Measurements from ENCODE around the gene STAT1. TPM values are rescaled to one million over a fixed set of nuclear protein-coding genes. Genes with fewer than 3 reads are reported as not detected.

Gene STAT1
- total RNA-seq, 1 experiment from 2014 or later, result 32.5 TPM

DNA sequence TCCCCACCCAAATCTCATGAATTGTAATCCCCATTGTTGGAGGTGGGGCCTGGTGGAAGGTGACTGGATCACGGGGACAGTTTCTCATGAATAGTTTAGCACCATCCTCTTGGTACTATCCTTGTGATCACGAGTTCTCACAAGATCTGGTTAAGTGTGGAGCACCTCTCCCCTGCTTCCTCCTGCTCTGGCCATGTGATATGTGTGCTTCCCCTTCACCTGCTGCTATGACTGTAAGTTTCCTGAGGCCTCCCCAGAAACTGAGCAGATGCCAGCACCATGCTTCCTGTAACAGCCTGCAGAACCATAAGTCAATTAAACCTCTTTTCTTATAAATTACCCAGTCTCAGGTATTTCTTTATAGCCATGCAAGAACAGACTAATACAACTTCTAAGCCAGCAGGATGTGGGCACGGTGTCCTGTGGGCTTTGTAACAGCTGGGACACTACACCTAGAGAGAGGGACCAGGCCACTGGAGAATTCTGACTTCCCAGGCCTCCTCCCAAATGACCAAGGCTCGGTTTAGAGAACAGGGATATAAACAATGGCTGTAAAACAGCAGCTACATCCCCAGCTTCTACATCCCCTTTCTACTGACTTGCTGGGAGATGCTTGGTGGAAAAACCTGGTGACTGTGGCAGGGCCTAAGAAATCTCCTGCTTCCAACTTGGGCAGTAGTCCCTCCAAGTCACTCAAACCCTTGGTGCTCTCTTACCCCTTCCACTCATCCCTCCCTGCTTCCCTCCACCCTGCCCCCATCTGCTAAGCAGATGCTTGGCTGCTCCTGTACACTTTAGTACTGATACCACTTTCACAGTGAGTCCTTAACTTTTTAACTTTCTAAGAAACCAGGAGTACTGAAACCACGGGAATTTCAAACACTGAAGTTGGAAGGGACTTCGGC lies 10.3 kb downstream of the STAT1 start:
- TF ChIP-seq EZH2 (IDR thresholded peaks at IDR 0.05; ENCODE audit: low read depth), result no peak
- TF ChIP-seq, protein P1, sequence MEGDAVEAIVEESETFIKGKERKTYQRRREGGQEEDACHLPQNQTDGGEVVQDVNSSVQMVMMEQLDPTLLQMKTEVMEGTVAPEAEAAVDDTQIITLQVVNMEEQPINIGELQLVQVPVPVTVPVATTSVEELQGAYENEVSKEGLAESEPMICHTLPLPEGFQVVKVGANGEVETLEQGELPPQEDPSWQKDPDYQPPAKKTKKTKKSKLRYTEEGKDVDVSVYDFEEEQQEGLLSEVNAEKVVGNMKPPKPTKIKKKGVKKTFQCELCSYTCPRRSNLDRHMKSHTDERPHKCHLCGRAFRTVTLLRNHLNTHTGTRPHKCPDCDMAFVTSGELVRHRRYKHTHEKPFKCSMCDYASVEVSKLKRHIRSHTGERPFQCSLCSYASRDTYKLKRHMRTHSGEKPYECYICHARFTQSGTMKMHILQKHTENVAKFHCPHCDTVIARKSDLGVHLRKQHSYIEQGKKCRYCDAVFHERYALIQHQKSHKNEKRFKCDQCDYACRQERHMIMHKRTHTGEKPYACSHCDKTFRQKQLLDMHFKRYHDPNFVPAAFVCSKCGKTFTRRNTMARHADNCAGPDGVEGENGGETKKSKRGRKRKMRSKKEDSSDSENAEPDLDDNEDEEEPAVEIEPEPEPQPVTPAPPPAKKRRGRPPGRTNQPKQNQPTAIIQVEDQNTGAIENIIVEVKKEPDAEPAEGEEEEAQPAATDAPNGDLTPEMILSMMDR (conservative IDR thresholded peaks at IDR 0.05), result no peak
- H3K79me2 ChIP-seq (ENCODE audit: low read depth), result no peaks in the 10 kb centered on the region
- no peaks in the 10 kb centered on the region for H3K4me1 ChIP-seq (replicated peaks; ENCODE audit: insufficient read depth)
- no peaks in the 10 kb centered on the region for H3K9me3 ChIP-seq (ENCODE audit: insufficient read depth, low read depth)
- no peak overlapping the region for H2AFZ ChIP-seq
- BruUV-seq (replicated peaks), result no TSS peak
- ChIA-PET POLR2A (ENCODE audit: unreplicated experiment) (no interaction called here), CTCF (no interaction called here)
- intact Hi-C loops (cut with micrococcal nuclease; ENCODE audit: unreplicated experiment), result no loop called here
- no peak overlapping the region for H3K4me3 ChIP-seq
- no peaks in the 10 kb centered on the region for H3F3A ChIP-seq (ENCODE audit: insufficient read depth, low read depth)
- no peaks in the 10 kb centered on the region for H3K9me2 ChIP-seq (ENCODE audit: insufficient read depth)
- H3K27ac ChIP-seq, result no peak overlapping the region
- DNase-seq, result no peak
- H3K36me3 ChIP-seq (ENCODE audit: low read depth), result peaks cover 5% of the 10 kb centered on the region; the same call in 1 of the 2 replicates
- H4K20me1 ChIP-seq (ENCODE audit: insufficient read depth), result no peaks in the 10 kb centered on the region
- H3K27me3 ChIP-seq (ENCODE audit: insufficient read depth, low read depth), result no peaks in the 10 kb centered on the region
- H3K4me2 ChIP-seq, result no peak overlapping the region

DNA sequence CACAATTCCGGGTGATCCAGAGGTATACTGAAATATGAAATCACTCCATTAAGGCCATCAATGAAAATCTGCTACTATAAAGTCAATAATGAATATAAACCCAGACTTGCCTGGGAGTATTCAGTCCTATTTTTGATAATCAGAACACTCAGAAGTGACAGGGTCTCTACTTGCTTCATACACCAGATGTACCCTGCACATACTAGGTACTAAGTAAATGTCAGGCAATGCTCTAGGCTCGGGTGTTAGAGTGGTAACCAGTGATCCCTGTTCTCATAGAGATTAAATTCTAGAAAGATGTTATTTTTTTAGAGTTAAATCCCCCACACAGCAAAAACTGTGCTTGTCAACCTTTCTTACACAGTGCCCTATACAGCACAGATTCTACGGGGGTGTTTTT lies 12.3 kb downstream of the STAT1 start:
- H3F3A ChIP-seq (ENCODE audit: insufficient read depth, low read depth), result no peaks in the 10 kb centered on the region
- no TSS peak for BruUV-seq (replicated peaks)
- peaks cover 5% of the 10 kb centered on the region; the same call in 1 of the 2 replicates for H3K36me3 ChIP-seq (ENCODE audit: low read depth)
- no peaks in the 10 kb centered on the region for H4K20me1 ChIP-seq (ENCODE audit: insufficient read depth)
- H3K4me3 ChIP-seq, result no peak overlapping the region
- H3K4me1 ChIP-seq (replicated peaks; ENCODE audit: insufficient read depth), result no peaks in the 10 kb centered on the region
- H2AFZ ChIP-seq, result no peak overlapping the region
- CTCF ChIA-PET, result no interaction called here
- H3K9me2 ChIP-seq (ENCODE audit: insufficient read depth), result no peaks in the 10 kb centered on the region
- H3K4me2 ChIP-seq, result no peak overlapping the region
- DNase-seq, result no peak
- intact Hi-C loops (cut with micrococcal nuclease; ENCODE audit: unreplicated experiment), result no loop called here
- no peak for TF ChIP-seq EZH2 (IDR thresholded peaks at IDR 0.05; ENCODE audit: low read depth)
- TF ChIP-seq, protein P1 (conservative IDR thresholded peaks at IDR 0.05), result no peak
- H3K79me2 ChIP-seq (ENCODE audit: low read depth), result no peaks in the 10 kb centered on the region
- POLR2A ChIA-PET (ENCODE audit: unreplicated experiment), result no interaction called here
- H3K27ac ChIP-seq, result no peak overlapping the region
- no peaks in the 10 kb centered on the region for H3K9me3 ChIP-seq (ENCODE audit: insufficient read depth, low read depth)
- H3K27me3 ChIP-seq (ENCODE audit: insufficient read depth, low read depth), result no peaks in the 10 kb centered on the region

DNA sequence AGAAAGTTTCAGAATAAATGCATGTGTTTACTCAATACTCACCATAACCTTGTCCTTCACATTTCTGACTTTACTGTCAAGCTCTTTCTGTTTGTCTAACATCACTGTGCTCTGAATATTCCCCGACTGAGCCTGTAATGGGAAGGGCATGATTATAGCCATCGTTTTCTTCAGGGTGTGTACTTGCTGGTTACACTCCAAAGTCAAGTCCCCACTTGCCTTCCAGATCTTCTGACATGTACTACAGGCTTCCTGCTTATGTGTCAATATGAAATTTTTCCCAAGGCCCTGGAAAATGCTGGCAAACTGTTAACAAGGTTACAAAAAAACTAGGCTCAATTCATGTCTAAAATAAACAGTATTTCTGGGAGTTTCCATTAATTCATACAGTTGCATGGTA lies 12.9 kb downstream of the STAT1 start:
- ChIA-PET POLR2A (ENCODE audit: unreplicated experiment) (no interaction called here), CTCF (no interaction called here)
- Histone ChIP-seq H3K9me3 (ENCODE audit: insufficient read depth, low read depth) (no peaks in the 10 kb centered on the region), H3K27me3 (ENCODE audit: insufficient read depth, low read depth) (no peaks in the 10 kb centered on the region), H3K4me2 (no peak overlapping the region), H4K20me1 (ENCODE audit: insufficient read depth) (no peaks in the 10 kb centered on the region), H3K4me3 (no peak overlapping the region), H3K79me2 (ENCODE audit: low read depth) (no peaks in the 10 kb centered on the region), H2AFZ (no peak overlapping the region), H3F3A (ENCODE audit: insufficient read depth, low read depth) (no peaks in the 10 kb centered on the region), H3K9me2 (ENCODE audit: insufficient read depth) (no peaks in the 10 kb centered on the region), H3K27ac (no peak overlapping the region), H3K4me1 (replicated peaks; ENCODE audit: insufficient read depth) (no peaks in the 10 kb centered on the region), H3K36me3 (ENCODE audit: low read depth) (peaks cover 5% of the 10 kb centered on the region; the same call in 1 of the 2 replicates)
- intact Hi-C loops (cut with micrococcal nuclease; ENCODE audit: unreplicated experiment), result no loop called here
- no peak for DNase-seq
- TF ChIP-seq EZH2 (IDR thresholded peaks at IDR 0.05; ENCODE audit: low read depth), result no peak
- TF ChIP-seq, protein P1 (conservative IDR thresholded peaks at IDR 0.05), result no peak
- no TSS peak for BruUV-seq (replicated peaks)
